ENCODE measurements around the gene KCNQ5.

- TF ChIP-seq CTCF (IDR thresholded peaks at IDR 0.05; ENCODE audit: low read length) (no peak), EZH2 (IDR thresholded peaks at IDR 0.05; ENCODE audit: borderline replicate concordance, low read length) (no peak)
Observed at GRCh38 chr6:73176057-73176456, 554.2 kb downstream of the KCNQ5 start.
